Breast epithelium (tissue), 3 donors: ENCODE measurements around the gene H1-8.

Experiments
- CTCF ChIP-seq, 3 donors: fragments of 450-650 bp; IDR thresholded peaks; one replicate each; pipeline ENCODE4 v1.5.1; 2016 to 2017; ENCODE audit warnings: antibody characterized with exemption in 3 of 3, mild to moderate bottlenecking in 3 of 3, moderate library complexity in 3 of 3
- POLR2A ChIP-seq: fragments of 450-650 bp; IDR thresholded peaks from one replicate; pipeline ENCODE4 v1.6.1; 2016; ENCODE audit warnings: antibody characterized with exemption, mild to moderate bottlenecking, moderate library complexity
- POLR2AphosphoS5 ChIP-seq, 3 donors: sonication (generic); formaldehyde crosslinking; IDR thresholded peaks; one replicate each; pipeline ENCODE4 v1.6.1; 2017; ENCODE audit warnings: antibody characterized with exemption in 3 of 3

- TF ChIP-seq POLR2A (no peak), CTCF (IDR thresholded peaks at IDR 0.05) (no peak), POLR2AphosphoS5 (IDR thresholded peaks at IDR 0.05) (no peak)
These were observed 13.4 kb upstream of the H1-8 start for GRCh38 chr3:129529436-129530210.
